Jurkat, Clone E6-1 (cell line): ENCODE results near the gene BTG3. TPM values are rescaled to one million over a fixed set of nuclear protein-coding genes. Genes with fewer than 3 reads are reported as not detected.

Experiments
- DNase-seq: peaks from one replicate; pipeline ENCODE4 v3.0.0-alpha.2; 2011; ENCODE audit warnings: low read depth, low spot score
- H3K4me3 ChIP-seq: 2 replicates; pipeline ENCODE4 v1.5.1; 2011; ENCODE audit warnings: mild to moderate bottlenecking, low read length, control low read depth, moderate library complexity
- polyA plus RNA-seq: library from polyadenylated mRNA; unstranded; fragments of >200 nt; gene quantifications from one replicate; pipeline ENCODE4 v1.2.1, GENCODE V29; 2012; ENCODE audit warnings: missing spikeins; ENCODE audit not compliant: insufficient read length, insufficient read depth

The BTG3 gene, protein sequence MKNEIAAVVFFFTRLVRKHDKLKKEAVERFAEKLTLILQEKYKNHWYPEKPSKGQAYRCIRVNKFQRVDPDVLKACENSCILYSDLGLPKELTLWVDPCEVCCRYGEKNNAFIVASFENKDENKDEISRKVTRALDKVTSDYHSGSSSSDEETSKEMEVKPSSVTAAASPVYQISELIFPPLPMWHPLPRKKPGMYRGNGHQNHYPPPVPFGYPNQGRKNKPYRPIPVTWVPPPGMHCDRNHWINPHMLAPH
- polyA plus RNA-seq = 39.5 TPM

DNA sequence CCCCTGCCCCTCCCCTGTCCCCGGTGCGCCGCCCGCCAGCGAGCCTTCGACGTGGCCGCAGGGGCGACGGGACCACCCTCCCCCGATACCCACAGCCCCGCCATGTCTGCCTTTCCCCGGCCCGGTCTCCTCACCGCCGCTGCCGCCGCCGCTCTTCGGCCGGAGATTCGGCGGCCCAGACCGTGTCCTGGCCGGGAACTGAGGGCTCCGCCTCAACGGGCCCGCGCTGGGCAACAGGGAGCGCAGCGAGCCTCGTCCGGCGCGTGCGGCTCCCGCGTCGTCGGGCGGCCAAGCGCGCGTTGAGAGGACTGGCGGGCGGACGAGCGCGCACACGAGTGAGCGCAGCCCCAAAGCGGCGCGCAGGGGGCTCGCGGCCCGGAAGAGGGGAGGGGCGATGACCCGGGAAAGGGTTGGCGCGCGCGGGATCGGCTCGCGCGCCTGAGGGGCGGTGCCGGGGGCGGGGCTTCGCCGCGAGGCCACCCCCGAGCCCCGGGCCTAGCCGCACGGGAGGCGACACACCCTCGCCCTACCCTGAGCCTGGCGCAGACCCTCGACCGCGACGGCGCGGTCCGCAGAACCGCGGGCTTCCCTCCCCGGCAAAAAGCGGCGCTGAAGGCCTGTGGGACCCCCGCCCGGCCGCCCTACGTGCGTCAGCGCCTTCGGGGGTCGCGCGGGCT is at the start of gene BTG3:
TSS of gene BTG3 (minus strand) at position 337 of the 677 bp plus-strand sequence. CDS start 3,757 bp downstream, outside the sequence.
- peak within 1 kb of the TSS; percentile 89 for H3K4me3 ChIP-seq
- peak; percentile 64 for DNase-seq

DNA sequence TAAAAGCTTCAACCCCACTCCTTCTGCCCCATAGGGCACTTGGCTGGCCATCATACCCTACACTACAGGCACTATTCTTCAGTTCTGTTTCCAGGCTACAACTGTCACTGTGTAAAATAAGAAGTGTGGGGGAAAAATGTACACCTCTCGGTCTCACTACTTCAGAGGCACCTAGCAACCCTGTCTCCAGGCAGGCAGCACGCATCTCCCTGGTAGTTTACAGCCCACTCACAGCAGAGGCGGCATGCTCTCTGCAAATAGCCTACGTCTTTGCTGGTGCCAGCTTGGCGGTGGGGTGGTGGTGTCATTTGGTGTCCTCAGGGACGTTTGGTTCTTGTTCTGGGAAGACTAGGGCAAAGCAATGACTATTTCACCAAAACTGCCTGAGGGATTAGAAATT is 48.2 kb upstream of the BTG3 start:
- DNase-seq = no peak
- no peak overlapping the region for H3K4me3 ChIP-seq

GRCh38 chr21:17660452-17660851 is 47.8 kb upstream of the BTG3 start:
- no peak for DNase-seq
- H3K4me3 ChIP-seq = no peak overlapping the region

GRCh38 chr21:17658931-17659330 is 46.2 kb upstream of the BTG3 start:
- DNase-seq = no peak
- no peak overlapping the region for H3K4me3 ChIP-seq

DNA sequence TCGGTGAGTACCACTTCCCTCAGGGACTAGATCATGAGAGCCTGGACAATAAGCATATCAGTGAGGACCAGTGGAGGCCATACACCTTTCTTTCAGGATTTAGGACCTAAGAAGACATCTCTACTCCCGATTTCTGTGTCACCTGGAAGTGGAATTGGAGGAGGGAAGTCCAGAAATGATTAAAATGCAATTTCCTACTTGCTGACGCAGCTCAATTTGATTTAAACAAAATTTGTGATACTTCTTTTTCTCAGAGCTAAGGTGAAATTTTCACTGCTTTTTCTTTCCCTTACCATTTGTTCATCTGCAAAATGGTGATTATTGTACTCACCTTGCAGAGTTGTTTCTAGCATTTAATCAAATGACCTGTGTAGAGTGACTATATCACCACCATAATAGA is 38.8 kb upstream of the BTG3 start:
- no peak for DNase-seq
- no peak overlapping the region for H3K4me3 ChIP-seq

GRCh38 chr21:17650292-17650691 is 37.6 kb upstream of the BTG3 start:
- no peak for DNase-seq

DNA sequence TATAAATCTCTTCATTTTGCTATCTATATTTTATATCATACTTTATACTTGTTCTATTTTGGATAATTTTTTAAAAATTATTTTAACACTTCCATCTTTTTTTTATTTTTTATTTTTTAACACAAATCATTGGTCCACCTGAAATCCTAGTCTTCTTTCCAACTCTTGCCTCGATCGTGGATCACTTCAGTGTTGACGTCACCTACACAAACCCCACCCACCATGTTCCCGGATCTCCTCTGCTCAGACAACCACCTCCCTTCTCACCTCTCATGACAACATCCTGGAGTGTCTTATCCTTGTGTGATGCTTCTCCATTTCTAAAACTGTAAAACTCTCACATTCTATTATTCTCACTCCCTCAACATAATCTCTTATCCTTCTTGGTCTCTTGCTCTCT is 34.1 kb upstream of the BTG3 start:
- DNase-seq = no peak
- H3K4me3 ChIP-seq = no peak overlapping the region

More at GRCh38 chr21:17650292-17650691, 37.6 kb upstream of the BTG3 start:
- no peak overlapping the region for H3K4me3 ChIP-seq

DNA sequence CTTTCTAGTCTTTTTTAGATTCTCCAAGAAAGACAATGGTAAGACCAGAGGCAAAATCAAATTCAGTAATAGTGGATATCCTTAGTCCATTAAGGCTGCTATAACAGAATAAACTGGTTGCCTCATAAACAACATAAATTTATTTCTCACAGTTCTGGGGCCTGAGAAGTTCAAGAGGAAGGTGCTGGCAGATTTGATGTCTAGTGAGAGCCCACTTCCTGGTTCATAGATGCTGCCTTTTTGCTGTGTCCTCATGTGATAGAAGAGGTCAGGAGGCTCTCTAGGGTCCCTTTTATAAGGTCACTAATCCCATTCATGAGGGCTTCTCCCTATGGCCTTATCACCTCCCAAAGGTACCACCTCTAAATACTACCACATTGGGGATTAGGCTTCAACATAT is 31.5 kb upstream of the BTG3 start:
- DNase-seq = peak; percentile 11

GRCh38 chr21:17640821-17641220 is 28.1 kb upstream of the BTG3 start:
- DNase-seq = no peak
- no peak overlapping the region for H3K4me3 ChIP-seq

More for the DNA sequence above, 31.5 kb upstream of the BTG3 start:
- no peak overlapping the region for H3K4me3 ChIP-seq

GRCh38 chr21:17636711-17637110 is 24.0 kb upstream of the BTG3 start:
- no peak overlapping the region for H3K4me3 ChIP-seq
- DNase-seq = no peak

DNA sequence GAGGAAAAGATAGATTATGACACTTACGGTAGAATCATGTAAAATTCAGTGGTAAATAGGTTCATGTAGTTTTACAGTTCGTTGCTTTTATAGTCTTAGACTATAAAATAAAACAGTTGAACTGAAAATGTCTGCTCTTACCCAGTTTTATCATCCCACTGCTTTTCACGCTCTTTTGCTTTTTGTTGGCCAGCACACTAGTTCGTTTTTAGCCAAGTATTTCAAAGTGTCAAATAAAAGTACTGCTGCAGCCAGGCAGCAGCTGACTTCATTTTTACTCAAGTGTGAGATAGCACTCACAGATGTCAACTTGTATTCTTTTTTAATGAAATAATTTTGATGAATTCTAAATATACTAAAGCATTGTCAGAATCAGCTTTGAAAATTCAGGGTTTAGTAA is 18.5 kb upstream of the BTG3 start:
- H3K4me3 ChIP-seq = no peak overlapping the region
- DNase-seq = no peak

DNA sequence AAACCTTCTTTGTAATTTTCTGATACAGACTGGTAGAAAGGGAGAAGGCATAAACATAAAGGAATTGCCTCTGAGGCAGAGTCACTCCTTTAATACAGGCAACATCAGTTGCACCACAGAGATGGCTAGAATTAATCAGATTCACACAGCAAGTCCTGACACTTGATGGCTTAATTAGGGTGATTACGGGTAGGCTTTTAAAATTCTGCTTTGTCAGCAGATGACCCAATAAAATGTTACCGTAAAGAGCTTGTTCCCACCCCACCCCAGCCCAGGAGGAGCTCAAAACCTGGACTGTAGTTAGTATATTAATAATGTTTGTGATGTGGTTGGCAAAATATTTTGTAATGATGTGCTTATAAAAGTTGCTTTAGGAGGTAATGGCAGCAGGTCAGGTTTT is 9.3 kb upstream of the BTG3 start:
- no peak overlapping the region for H3K4me3 ChIP-seq
- DNase-seq = no peak

- H3K4me3 ChIP-seq = no peak overlapping the region
- DNase-seq = no peak
Measured at GRCh38 chr21:17616831-17617230, 4.1 kb upstream of the BTG3 start.

DNA sequence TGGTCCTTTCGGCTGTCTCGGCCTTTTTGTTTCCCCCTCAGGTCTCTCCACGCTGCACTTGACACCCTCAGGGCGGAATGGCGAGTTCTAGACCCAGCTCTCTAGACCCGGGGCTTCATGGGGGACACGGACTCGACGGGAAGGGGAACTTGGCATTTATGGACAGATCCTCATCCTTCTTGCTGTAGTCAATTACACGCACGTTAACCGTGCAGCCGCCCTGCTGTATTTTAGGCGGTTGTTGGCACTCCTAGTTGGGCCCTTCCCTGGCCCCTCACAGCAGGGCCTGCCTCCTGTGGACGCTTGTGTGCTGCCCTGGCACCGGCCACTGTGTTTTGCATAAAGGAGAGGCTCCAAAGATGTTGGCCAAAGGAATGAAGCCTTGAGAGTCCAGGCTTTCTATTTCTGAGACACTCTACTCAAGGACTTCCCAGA is 558 bp upstream of the BTG3 start:
- H3K4me3 ChIP-seq = peak overlapping the region; percentile 15
- no peak for DNase-seq

DNA sequence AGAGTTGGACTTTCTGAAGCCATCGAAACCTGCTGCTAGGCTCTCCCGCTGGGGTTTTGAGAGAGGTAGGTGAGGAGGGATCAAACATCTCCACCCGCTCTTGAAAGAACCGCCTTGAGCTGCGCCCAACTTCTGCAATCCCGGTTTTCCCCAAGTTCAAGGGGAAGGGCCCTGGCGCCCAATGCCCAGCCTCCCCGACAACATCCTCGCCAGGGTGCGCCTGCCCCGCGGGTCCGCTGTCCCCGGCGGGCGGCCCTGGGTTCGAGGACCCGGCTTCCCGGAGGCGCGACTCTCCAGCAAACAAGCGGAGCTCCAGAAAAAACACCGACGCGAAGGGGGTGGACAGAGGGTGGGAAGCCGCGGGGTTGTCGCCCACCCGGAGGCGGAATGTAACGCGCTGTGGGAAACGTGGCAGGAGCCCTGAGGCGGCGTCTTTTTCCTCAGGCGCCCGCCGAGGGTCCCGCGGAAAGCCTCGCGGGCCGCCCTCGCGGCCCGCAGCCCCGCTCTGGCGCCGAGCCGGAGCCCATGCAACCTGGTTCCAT is 607 bp downstream of the BTG3 start:
- H3K4me3 ChIP-seq = peak overlapping the region; percentile 89
- no peak for DNase-seq

DNA sequence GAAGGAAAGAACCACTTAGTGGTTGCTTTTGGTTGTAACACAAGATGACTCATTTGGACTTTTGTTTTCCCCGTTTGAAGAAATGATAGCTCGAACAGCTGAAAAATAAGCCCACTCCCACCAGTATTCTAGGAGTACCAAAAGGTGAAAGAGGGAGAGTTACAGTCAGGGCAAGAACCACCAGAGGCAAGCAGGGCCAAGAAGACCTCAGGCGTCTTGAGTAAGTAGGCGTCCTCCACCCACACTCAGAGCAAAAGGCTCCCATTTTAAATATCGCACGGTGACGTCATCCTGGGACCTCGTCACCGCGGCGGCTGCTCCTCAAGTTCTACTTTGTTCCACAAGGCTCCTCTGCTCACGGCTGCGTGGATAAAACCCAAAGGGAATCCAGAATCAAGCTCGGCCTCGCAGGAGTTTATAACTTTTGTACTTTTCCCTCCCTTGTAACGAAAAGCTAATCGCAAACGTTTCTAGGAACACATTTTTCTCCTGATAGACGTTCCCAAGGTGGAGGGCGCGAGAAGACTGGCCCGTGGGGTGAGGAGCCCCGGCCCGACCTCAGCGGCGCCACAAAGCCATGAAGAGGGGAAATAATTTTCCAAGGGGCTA is 1.2 kb downstream of the BTG3 start:
- peak overlapping the region; percentile 89 for H3K4me3 ChIP-seq
- peak; percentile 80 for DNase-seq

- DNase-seq = no peak
- peak overlapping the region; percentile 89 for H3K4me3 ChIP-seq
Measured at GRCh38 chr21:17610911-17611310, 1.8 kb downstream of the BTG3 start.

- no peak for DNase-seq
- H3K4me3 ChIP-seq = no peak overlapping the region
Measured at GRCh38 chr21:17609681-17610080, 3.0 kb downstream of the BTG3 start.

- H3K4me3 ChIP-seq = no peak overlapping the region
- DNase-seq = no peak
Measured at GRCh38 chr21:17607684-17608083, 5.0 kb downstream of the BTG3 start.

GRCh38 chr21:17602874-17603273 is 9.8 kb downstream of the BTG3 start:
- DNase-seq = no peak
- no peak overlapping the region for H3K4me3 ChIP-seq
